Stimulated activated naive B cell treated with anti-CD40 and anti-IgM and Interleukin-4, amounts not matched to agents 10 μg/mL and 1 μg/mL and 100 μg/mL, for 72 hours (primary cell): ENCODE results near the gene IRX2.

Experiments used
- ATAC-seq, 2 donors: fragments of 150-1000 bp; cut with Tn5 transposase; replicated peaks; 2 replicates each; pipeline ENCODE4 v1.10.0; 2021; ENCODE audit warnings: moderate library complexity in 1 of 2
- DNase-seq: peaks from one replicate; pipeline ENCODE4 v3.0.0; 2021
- H3K27ac Mint-ChIP-seq: one replicate; pipeline ENCODE4 v1.8.0; 2022; ENCODE audit warnings: mild to moderate bottlenecking, mixed read lengths
- H3K27me3 Mint-ChIP-seq, 2 donors: one replicate each; pipeline ENCODE4 v1.8.0; 2022; ENCODE audit warnings: mixed read lengths in 2 of 2
- H3K36me3 Mint-ChIP-seq, 2 donors: one replicate each; pipeline ENCODE4 v1.8.0; 2022; ENCODE audit warnings: mixed read lengths in 2 of 2, mild to moderate bottlenecking in 1 of 2
- H3K4me1 Mint-ChIP-seq, 2 donors: one replicate each; pipeline ENCODE4 v1.8.0; 2022; ENCODE audit warnings: mixed read lengths in 2 of 2, mild to moderate bottlenecking in 1 of 2
- H3K4me3 Mint-ChIP-seq, 2 donors: one replicate each; pipeline ENCODE4 v1.8.0; 2022; ENCODE audit warnings: mild to moderate bottlenecking in 2 of 2, mixed read lengths in 2 of 2, moderate library complexity in 1 of 2
- H3K9me3 Mint-ChIP-seq, 2 donors: one replicate each; pipeline ENCODE4 v1.8.0; 2022; ENCODE audit warnings: mixed read lengths in 2 of 2, mild to moderate bottlenecking in 1 of 2

Gene IRX2

GRCh38 chr5:2740876-2741555 lies 10.5 kb downstream of the IRX2 start:
- DNase-seq: no peak
- H3K27ac Mint-ChIP-seq: no peak overlapping the region
- H3K4me3 Mint-ChIP-seq: no peak overlapping the region
- peaks cover 0 to 2% of the 10 kb centered on the region in 2 donors for H3K36me3 Mint-ChIP-seq
- no peak for ATAC-seq
- H3K27me3 Mint-ChIP-seq: peaks cover 49 to 74% of the 10 kb centered on the region in 2 donors
- no peaks in the 10 kb centered on the region for H3K9me3 Mint-ChIP-seq
- peaks cover 0 to 5% of the 10 kb centered on the region in 2 donors for H3K4me1 Mint-ChIP-seq

- peaks cover 53 to 73% of the 10 kb centered on the region in 2 donors for H3K27me3 Mint-ChIP-seq
- peaks cover 0 to 2% of the 10 kb centered on the region in 2 donors for H3K36me3 Mint-ChIP-seq
- no peaks in the 10 kb centered on the region for H3K9me3 Mint-ChIP-seq
- ATAC-seq (no peak), DNase-seq (no peak)
- no peak overlapping the region for H3K27ac Mint-ChIP-seq
- H3K4me3 Mint-ChIP-seq: no peak overlapping the region
- peaks cover 0 to 5% of the 10 kb centered on the region in 2 donors for H3K4me1 Mint-ChIP-seq
These were observed 11.2 kb downstream of the IRX2 start for GRCh38 chr5:2740051-2740875.

GRCh38 chr5:2739360-2740050 lies 12.0 kb downstream of the IRX2 start:
- Mint-ChIP-seq H3K36me3 (peaks cover 0 to 2% of the 10 kb centered on the region in 2 donors), H3K4me1 (peaks cover 0 to 5% of the 10 kb centered on the region in 2 donors), H3K27me3 (peaks cover 46 to 66% of the 10 kb centered on the region in 2 donors), H3K4me3 (peak overlapping the region; percentile 21 to 36), H3K9me3 (no peaks in the 10 kb centered on the region), H3K27ac (no peak overlapping the region)
- no peak for DNase-seq
- ATAC-seq: no peak

- Mint-ChIP-seq H3K27ac (no peak overlapping the region), H3K9me3 (no peaks in the 10 kb centered on the region), H3K27me3 (peaks cover 44 to 60% of the 10 kb centered on the region in 2 donors), H3K4me1 (peaks cover 0 to 5% of the 10 kb centered on the region in 2 donors), H3K36me3 (peaks cover 0 to 2% of the 10 kb centered on the region in 2 donors), H3K4me3 (peak overlapping the region in 1 of 2 donors; percentile 21)
- DNase-seq (no peak), ATAC-seq (no peak)
These were observed 12.6 kb downstream of the IRX2 start for GRCh38 chr5:2738700-2739359.

GRCh38 chr5:2738156-2738699 lies 13.2 kb downstream of the IRX2 start:
- Mint-ChIP-seq H3K9me3 (no peaks in the 10 kb centered on the region), H3K36me3 (peaks cover 0 to 2% of the 10 kb centered on the region in 2 donors), H3K4me1 (peaks cover 0 to 5% of the 10 kb centered on the region in 2 donors), H3K4me3 (no peak overlapping the region), H3K27me3 (peaks cover 45 to 57% of the 10 kb centered on the region in 2 donors), H3K27ac (no peak overlapping the region)
- DNase-seq: no peak
- ATAC-seq: no peak

GRCh38 chr5:2737273-2738155 lies 14.0 kb downstream of the IRX2 start:
- DNase-seq (no peak), ATAC-seq (no peak)
- Mint-ChIP-seq H3K4me1 (peaks cover 0 to 5% of the 10 kb centered on the region in 2 donors), H3K9me3 (no peaks in the 10 kb centered on the region), H3K27me3 (peaks cover 49 to 60% of the 10 kb centered on the region in 2 donors), H3K27ac (no peak overlapping the region), H3K36me3 (peaks cover 0 to 2% of the 10 kb centered on the region in 2 donors), H3K4me3 (no peak overlapping the region)

- no peak overlapping the region for H3K27ac Mint-ChIP-seq
- ATAC-seq (no peak), DNase-seq (no peak)
- peaks cover 0 to 2% of the 10 kb centered on the region in 2 donors for H3K36me3 Mint-ChIP-seq
- peaks cover 0 to 5% of the 10 kb centered on the region in 2 donors for H3K4me1 Mint-ChIP-seq
- no peak overlapping the region for H3K4me3 Mint-ChIP-seq
- H3K9me3 Mint-ChIP-seq: no peaks in the 10 kb centered on the region
- H3K27me3 Mint-ChIP-seq: peaks cover 46 to 55% of the 10 kb centered on the region in 2 donors
These were observed 14.6 kb downstream of the IRX2 start for GRCh38 chr5:2736872-2737271.

GRCh38 chr5:2735996-2736395 lies 15.5 kb downstream of the IRX2 start:
- Mint-ChIP-seq H3K9me3 (no peaks in the 10 kb centered on the region), H3K27me3 (peaks cover 37 to 48% of the 10 kb centered on the region in 2 donors), H3K4me1 (peaks cover 0 to 4% of the 10 kb centered on the region in 2 donors), H3K36me3 (peaks cover 0 to 2% of the 10 kb centered on the region in 2 donors), H3K4me3 (no peak overlapping the region), H3K27ac (no peak overlapping the region)
- no peak for DNase-seq
- no peak for ATAC-seq

- no peak overlapping the region for H3K27ac Mint-ChIP-seq
- peaks cover 0 to 2% of the 10 kb centered on the region in 2 donors for H3K36me3 Mint-ChIP-seq
- H3K4me3 Mint-ChIP-seq: no peak overlapping the region
- no peak for DNase-seq
- peaks cover 25 to 27% of the 10 kb centered on the region in 2 donors for H3K27me3 Mint-ChIP-seq
- ATAC-seq: no peak
- no peaks in the 10 kb centered on the region for H3K4me1 Mint-ChIP-seq
- peaks cover 0 to 1% of the 10 kb centered on the region in 2 donors for H3K9me3 Mint-ChIP-seq
These were observed 18.6 kb downstream of the IRX2 start for GRCh38 chr5:2732850-2733249.

- no peak overlapping the region for H3K27ac Mint-ChIP-seq
- peaks cover 0 to 2% of the 10 kb centered on the region in 2 donors for H3K36me3 Mint-ChIP-seq
- peaks cover 0 to 2% of the 10 kb centered on the region in 2 donors for H3K9me3 Mint-ChIP-seq
- H3K4me3 Mint-ChIP-seq: no peak overlapping the region
- DNase-seq (no peak), ATAC-seq (no peak)
- peaks cover 17 to 19% of the 10 kb centered on the region in 2 donors for H3K27me3 Mint-ChIP-seq
- H3K4me1 Mint-ChIP-seq: no peaks in the 10 kb centered on the region
These were observed 19.5 kb downstream of the IRX2 start for GRCh38 chr5:2732004-2732403.

- Mint-ChIP-seq H3K27ac (no peak overlapping the region), H3K27me3 (peaks cover 6 to 10% of the 10 kb centered on the region in 2 donors), H3K36me3 (no peaks in the 10 kb centered on the region), H3K4me1 (no peaks in the 10 kb centered on the region), H3K4me3 (no peak overlapping the region), H3K9me3 (peaks cover 0 to 2% of the 10 kb centered on the region in 2 donors)
- DNase-seq (no peak), ATAC-seq (no peak)
These were observed 22.3 kb downstream of the IRX2 start for GRCh38 chr5:2729189-2729588.

- H3K4me1 Mint-ChIP-seq: no peaks in the 10 kb centered on the region
- H3K36me3 Mint-ChIP-seq: no peaks in the 10 kb centered on the region
- H3K27ac Mint-ChIP-seq: no peak overlapping the region
- no peak overlapping the region for H3K4me3 Mint-ChIP-seq
- no peak for DNase-seq
- ATAC-seq: no peak
- no peaks in the 10 kb centered on the region for H3K27me3 Mint-ChIP-seq
- H3K9me3 Mint-ChIP-seq: peaks cover 0 to 2% of the 10 kb centered on the region in 2 donors
These were observed 23.9 kb downstream of the IRX2 start for GRCh38 chr5:2727550-2727949.
